ENCODE measurements around the gene TBC1D22A. TPM values are rescaled to one million over a fixed set of nuclear protein-coding genes. Genes with fewer than 3 reads are reported as not detected.

TBC1D22A gene
- polyA plus RNA-seq, 1 of the 3 experiments (the other 2 are of a cell fraction), result 16.5 TPM

DNA sequence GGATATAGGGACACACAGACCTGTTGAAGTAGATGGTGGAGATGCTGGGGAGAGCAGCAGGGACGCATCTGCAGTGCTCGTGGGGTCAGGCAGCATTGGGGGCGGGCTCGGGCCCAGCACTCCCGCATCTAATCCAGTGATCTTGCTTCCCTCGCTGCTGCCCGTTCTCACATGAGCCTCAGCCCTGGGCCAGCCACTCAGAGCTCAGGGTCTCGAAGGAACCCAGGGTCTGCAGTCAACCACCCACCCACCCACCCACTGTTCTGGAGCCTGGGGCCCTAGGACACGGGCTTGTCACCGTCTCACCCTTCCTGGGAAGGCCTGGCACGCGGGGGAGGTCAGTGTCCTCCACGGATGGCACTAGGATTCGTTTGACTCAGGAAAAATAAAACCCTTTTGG lies 406.0 kb downstream of the TBC1D22A start:
- H3K79me2 ChIP-seq (ENCODE audit: insufficient read depth), result no peaks in the 10 kb centered on the region
- CTCF ChIA-PET, result interaction anchor here (0.9 kb wide), 1 partner anchor 369 kb away, joined by 3 read pairs; no protein-coding TSS in a partner anchor
- TF ChIP-seq, protein P1, sequence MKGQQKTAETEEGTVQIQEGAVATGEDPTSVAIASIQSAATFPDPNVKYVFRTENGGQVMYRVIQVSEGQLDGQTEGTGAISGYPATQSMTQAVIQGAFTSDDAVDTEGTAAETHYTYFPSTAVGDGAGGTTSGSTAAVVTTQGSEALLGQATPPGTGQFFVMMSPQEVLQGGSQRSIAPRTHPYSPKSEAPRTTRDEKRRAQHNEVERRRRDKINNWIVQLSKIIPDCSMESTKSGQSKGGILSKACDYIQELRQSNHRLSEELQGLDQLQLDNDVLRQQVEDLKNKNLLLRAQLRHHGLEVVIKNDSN (IDR thresholded peaks at IDR 0.05; ENCODE audit: borderline replicate concordance, low read depth), result no peak
- TF ChIP-seq MXI1 (IDR thresholded peaks at IDR 0.05; ENCODE audit: low read depth, low read length), result no peak
- TF ChIP-seq, protein P2, sequence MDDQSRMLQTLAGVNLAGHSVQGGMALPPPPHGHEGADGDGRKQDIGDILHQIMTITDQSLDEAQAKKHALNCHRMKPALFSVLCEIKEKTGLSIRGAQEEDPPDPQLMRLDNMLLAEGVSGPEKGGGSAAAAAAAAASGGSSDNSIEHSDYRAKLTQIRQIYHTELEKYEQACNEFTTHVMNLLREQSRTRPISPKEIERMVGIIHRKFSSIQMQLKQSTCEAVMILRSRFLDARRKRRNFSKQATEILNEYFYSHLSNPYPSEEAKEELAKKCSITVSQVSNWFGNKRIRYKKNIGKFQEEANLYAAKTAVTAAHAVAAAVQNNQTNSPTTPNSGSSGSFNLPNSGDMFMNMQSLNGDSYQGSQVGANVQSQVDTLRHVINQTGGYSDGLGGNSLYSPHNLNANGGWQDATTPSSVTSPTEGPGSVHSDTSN (IDR thresholded peaks at IDR 0.05), result no peak
- no peak for TF ChIP-seq POLR2AphosphoS5 (IDR thresholded peaks at IDR 0.05; ENCODE audit: low read depth, low read length)
- no peak for TF ChIP-seq JUND (IDR thresholded peaks at IDR 0.05)
- TF ChIP-seq TCF12 (IDR thresholded peaks at IDR 0.05), result no peak
- no peak for TF ChIP-seq TEAD4 (IDR thresholded peaks at IDR 0.05; ENCODE audit: borderline replicate concordance, insufficient read depth)
- H2AFZ ChIP-seq (ENCODE audit: low read depth), result no peak overlapping the region
- no peaks in the 10 kb centered on the region for H3K9me3 ChIP-seq
- H3K36me3 ChIP-seq (replicated peaks in 1 of 2; ENCODE audit: control insufficient read depth in 1 of 2, insufficient read depth in 2 of 2, low read length in 1 of 2), result no peaks in the 10 kb centered on the region
- H3K27me3 ChIP-seq (ENCODE audit: insufficient read depth), result no peaks in the 10 kb centered on the region
- H3F3A ChIP-seq (replicated peaks; ENCODE audit: insufficient read depth), result no peaks in the 10 kb centered on the region
- no peak overlapping the region for H3K4me3 ChIP-seq (ENCODE audit: low read depth in 2 of 2, low read length in 1 of 2)
- H3K9me2 ChIP-seq, result no peaks in the 10 kb centered on the region
- H3K4me2 ChIP-seq, result no peak overlapping the region
- WGBS (ENCODE audit: low lambda C conversion rate), result 95% methylated on average over 6 of the region's 14 CpGs
- no peak overlapping the region for H3K27ac ChIP-seq (ENCODE audit: low read depth in 2 of 2, low read length in 1 of 2)
- POLR2A ChIA-PET, result no interaction called here
- no peaks in the 10 kb centered on the region for H4K20me1 ChIP-seq (ENCODE audit: insufficient read depth)
- H3K9ac ChIP-seq, result no peak overlapping the region
- DNase-seq, result no peak
- peaks cover 0 to 4% of the 10 kb centered on the region in 2 experiments; a peak in 1 of 4 replicates for H3K4me1 ChIP-seq (ENCODE audit: control insufficient read depth in 1 of 2, insufficient read depth in 2 of 2, low read depth in 1 of 2, low read length in 1 of 2)

DNA sequence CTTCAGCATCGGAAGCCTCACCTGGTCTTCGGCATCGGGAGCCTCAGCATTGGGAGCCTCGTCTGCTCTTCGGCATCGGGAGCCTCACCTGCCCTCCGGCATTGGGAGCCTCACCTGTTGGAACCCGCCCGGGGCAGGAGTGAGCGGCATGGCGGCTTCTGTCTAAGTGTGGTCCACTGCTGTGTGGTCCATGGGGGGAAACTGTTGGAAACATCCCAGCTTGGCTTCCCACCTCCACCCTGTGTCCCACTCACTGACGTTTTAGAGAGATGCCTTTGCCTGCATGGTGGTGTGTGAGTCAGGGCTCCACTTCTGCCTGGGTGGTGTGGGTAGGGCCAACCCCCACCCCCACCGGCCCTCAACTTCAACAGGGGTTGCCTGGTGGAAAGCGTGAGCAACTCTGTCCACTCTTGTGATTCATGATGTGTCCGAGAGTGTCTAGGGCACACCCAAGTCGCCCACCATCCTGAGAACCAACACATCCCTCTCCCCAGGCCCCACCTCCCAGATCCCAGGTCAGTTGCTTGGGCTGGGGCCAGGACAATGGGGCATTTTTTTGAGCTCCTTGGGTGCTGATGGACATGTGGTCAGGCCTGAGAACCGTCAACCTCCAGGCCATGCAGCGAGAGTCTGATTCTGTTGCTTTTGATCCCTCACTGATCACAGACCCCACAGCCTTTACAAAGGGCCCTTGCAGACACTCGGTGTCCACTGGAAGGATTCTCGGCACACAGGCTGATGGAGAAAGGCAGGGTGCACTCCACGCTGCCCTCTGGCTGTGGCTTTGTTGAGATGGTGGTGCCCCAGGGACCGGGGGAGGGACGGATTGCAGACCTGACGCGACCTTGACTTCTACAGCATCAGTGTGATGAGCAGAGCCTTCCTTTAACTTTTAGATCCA lies 406.7 kb downstream of the TBC1D22A start:
- Histone ChIP-seq H3K9ac (no peak overlapping the region), H3K79me2 (ENCODE audit: insufficient read depth) (no peaks in the 10 kb centered on the region), H3K36me3 (replicated peaks in 1 of 2; ENCODE audit: control insufficient read depth in 1 of 2, insufficient read depth in 2 of 2, low read length in 1 of 2) (no peaks in the 10 kb centered on the region), H3K27ac (ENCODE audit: low read depth in 2 of 2, low read length in 1 of 2) (no peak overlapping the region), H3F3A (replicated peaks; ENCODE audit: insufficient read depth) (no peaks in the 10 kb centered on the region), H3K9me2 (no peaks in the 10 kb centered on the region), H3K4me3 (ENCODE audit: low read depth in 2 of 2, low read length in 1 of 2) (no peak overlapping the region), H4K20me1 (ENCODE audit: insufficient read depth) (no peaks in the 10 kb centered on the region), H3K4me1 (ENCODE audit: control insufficient read depth in 1 of 2, insufficient read depth in 2 of 2, low read depth in 1 of 2, low read length in 1 of 2) (peaks cover 0 to 4% of the 10 kb centered on the region in 2 experiments; a peak in 1 of 4 replicates), H3K9me3 (no peaks in the 10 kb centered on the region), H2AFZ (ENCODE audit: low read depth) (no peak overlapping the region), H3K4me2 (no peak overlapping the region), H3K27me3 (ENCODE audit: insufficient read depth) (no peaks in the 10 kb centered on the region)
- ChIA-PET POLR2A (no interaction called here), CTCF (interaction anchor here (0.9 kb wide), 1 partner anchor 370 kb away, joined by 3 read pairs; no protein-coding TSS in a partner anchor)
- peak; percentile 59 for DNase-seq
- 88% methylated on average over 17 of the region's 25 CpGs for WGBS (ENCODE audit: low lambda C conversion rate)
- TF ChIP-seq FOSL2 (IDR thresholded peaks at IDR 0.05; ENCODE audit: borderline replicate concordance, low read depth) (no peak), RAD21 (IDR thresholded peaks at IDR 0.05; ENCODE audit: low read length) (peak; percentile 31; the same call in 1 of the 2 replicates), EZH2phosphoT487 (IDR thresholded peaks at IDR 0.05; ENCODE audit: borderline replicate concordance, low read depth) (no peak), TCF12 (IDR thresholded peaks at IDR 0.05) (no peak)
- TF ChIP-seq, protein P3, sequence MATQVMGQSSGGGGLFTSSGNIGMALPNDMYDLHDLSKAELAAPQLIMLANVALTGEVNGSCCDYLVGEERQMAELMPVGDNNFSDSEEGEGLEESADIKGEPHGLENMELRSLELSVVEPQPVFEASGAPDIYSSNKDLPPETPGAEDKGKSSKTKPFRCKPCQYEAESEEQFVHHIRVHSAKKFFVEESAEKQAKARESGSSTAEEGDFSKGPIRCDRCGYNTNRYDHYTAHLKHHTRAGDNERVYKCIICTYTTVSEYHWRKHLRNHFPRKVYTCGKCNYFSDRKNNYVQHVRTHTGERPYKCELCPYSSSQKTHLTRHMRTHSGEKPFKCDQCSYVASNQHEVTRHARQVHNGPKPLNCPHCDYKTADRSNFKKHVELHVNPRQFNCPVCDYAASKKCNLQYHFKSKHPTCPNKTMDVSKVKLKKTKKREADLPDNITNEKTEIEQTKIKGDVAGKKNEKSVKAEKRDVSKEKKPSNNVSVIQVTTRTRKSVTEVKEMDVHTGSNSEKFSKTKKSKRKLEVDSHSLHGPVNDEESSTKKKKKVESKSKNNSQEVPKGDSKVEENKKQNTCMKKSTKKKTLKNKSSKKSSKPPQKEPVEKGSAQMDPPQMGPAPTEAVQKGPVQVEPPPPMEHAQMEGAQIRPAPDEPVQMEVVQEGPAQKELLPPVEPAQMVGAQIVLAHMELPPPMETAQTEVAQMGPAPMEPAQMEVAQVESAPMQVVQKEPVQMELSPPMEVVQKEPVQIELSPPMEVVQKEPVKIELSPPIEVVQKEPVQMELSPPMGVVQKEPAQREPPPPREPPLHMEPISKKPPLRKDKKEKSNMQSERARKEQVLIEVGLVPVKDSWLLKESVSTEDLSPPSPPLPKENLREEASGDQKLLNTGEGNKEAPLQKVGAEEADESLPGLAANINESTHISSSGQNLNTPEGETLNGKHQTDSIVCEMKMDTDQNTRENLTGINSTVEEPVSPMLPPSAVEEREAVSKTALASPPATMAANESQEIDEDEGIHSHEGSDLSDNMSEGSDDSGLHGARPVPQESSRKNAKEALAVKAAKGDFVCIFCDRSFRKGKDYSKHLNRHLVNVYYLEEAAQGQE (IDR thresholded peaks at IDR 0.05; ENCODE audit: low read depth, low read length), result no peak
- TF ChIP-seq, protein P1 (IDR thresholded peaks at IDR 0.05; ENCODE audit: borderline replicate concordance, low read depth), result no peak
- TF ChIP-seq, protein P2 (IDR thresholded peaks at IDR 0.05), result no peak
- TF ChIP-seq, protein P4, sequence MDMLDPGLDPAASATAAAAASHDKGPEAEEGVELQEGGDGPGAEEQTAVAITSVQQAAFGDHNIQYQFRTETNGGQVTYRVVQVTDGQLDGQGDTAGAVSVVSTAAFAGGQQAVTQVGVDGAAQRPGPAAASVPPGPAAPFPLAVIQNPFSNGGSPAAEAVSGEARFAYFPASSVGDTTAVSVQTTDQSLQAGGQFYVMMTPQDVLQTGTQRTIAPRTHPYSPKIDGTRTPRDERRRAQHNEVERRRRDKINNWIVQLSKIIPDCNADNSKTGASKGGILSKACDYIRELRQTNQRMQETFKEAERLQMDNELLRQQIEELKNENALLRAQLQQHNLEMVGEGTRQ (IDR thresholded peaks at IDR 0.05; ENCODE audit: borderline replicate concordance, low read depth, low read length), result no peak
- TF ChIP-seq, protein P5, sequence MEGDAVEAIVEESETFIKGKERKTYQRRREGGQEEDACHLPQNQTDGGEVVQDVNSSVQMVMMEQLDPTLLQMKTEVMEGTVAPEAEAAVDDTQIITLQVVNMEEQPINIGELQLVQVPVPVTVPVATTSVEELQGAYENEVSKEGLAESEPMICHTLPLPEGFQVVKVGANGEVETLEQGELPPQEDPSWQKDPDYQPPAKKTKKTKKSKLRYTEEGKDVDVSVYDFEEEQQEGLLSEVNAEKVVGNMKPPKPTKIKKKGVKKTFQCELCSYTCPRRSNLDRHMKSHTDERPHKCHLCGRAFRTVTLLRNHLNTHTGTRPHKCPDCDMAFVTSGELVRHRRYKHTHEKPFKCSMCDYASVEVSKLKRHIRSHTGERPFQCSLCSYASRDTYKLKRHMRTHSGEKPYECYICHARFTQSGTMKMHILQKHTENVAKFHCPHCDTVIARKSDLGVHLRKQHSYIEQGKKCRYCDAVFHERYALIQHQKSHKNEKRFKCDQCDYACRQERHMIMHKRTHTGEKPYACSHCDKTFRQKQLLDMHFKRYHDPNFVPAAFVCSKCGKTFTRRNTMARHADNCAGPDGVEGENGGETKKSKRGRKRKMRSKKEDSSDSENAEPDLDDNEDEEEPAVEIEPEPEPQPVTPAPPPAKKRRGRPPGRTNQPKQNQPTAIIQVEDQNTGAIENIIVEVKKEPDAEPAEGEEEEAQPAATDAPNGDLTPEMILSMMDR (IDR thresholded peaks at IDR 0.05), result peak; percentile 49
